HG02973 (cell line): ENCODE results near the gene IGFBP5.

Experiments
- ATAC-seq: cut with Tn5 transposase; IDR thresholded peaks from one replicate; pipeline ENCODE4 v1.9.1; 2021; ENCODE audit warnings: moderate library complexity; ENCODE audit not compliant: unreplicated experiment

The IGFBP5 gene

GRCh38 chr2:216690456-216690852 is 4.9 kb downstream of the IGFBP5 start:
- no peak for ATAC-seq

GRCh38 chr2:216689397-216689796 is 6.0 kb downstream of the IGFBP5 start:
- no peak for ATAC-seq

- ATAC-seq: no peak
Measured at GRCh38 chr2:216688731-216689340, 6.5 kb downstream of the IGFBP5 start.

- ATAC-seq: no peak
Measured at GRCh38 chr2:216687646-216688045, 7.7 kb downstream of the IGFBP5 start.

GRCh38 chr2:216687111-216687510 is 8.2 kb downstream of the IGFBP5 start:
- no peak for ATAC-seq

GRCh38 chr2:216685327-216685875 is 9.9 kb downstream of the IGFBP5 start:
- ATAC-seq: no peak

GRCh38 chr2:216683846-216684245 is 11.5 kb downstream of the IGFBP5 start:
- ATAC-seq: no peak

- ATAC-seq: no peak
Measured at GRCh38 chr2:216681683-216682082, 13.7 kb downstream of the IGFBP5 start.

- ATAC-seq: no peak
Measured at GRCh38 chr2:216680951-216681629, 14.3 kb downstream of the IGFBP5 start.

GRCh38 chr2:216679658-216680024 is 15.7 kb downstream of the IGFBP5 start:
- ATAC-seq: no peak

GRCh38 chr2:216678813-216679657 is 16.3 kb downstream of the IGFBP5 start:
- no peak for ATAC-seq

GRCh38 chr2:216678098-216678465 is 17.3 kb downstream of the IGFBP5 start:
- ATAC-seq: no peak

GRCh38 chr2:216677439-216678097 is 17.8 kb downstream of the IGFBP5 start:
- ATAC-seq: no peak

GRCh38 chr2:216676630-216677029 is 18.7 kb downstream of the IGFBP5 start:
- no peak for ATAC-seq

- no peak for ATAC-seq
Measured at GRCh38 chr2:216674376-216674775, 21.0 kb downstream of the IGFBP5 start.

GRCh38 chr2:216673609-216674008 is 21.7 kb downstream of the IGFBP5 start:
- no peak for ATAC-seq

GRCh38 chr2:216673021-216673420 is 22.3 kb downstream of the IGFBP5 start:
- no peak for ATAC-seq

GRCh38 chr2:216672466-216672865 is 22.9 kb downstream of the IGFBP5 start:
- no peak for ATAC-seq

- ATAC-seq: no peak
Measured at GRCh38 chr2:216671791-216672343, 23.5 kb downstream of the IGFBP5 start.

- no peak for ATAC-seq
Measured at GRCh38 chr2:216671081-216671411, 24.3 kb downstream of the IGFBP5 start.
